ENCODE measurements around the gene DNM3. TPM values are rescaled to one million over a fixed set of nuclear protein-coding genes. Genes with fewer than 3 reads are reported as not detected.
A peak's percentile ranks its signal among the peaks of the same experiment; 100 is the strongest.

DNM3 gene
- polyA plus RNA-seq, 3 donors, result 4.1 to 6.3 (median 4.4) TPM

DNA sequence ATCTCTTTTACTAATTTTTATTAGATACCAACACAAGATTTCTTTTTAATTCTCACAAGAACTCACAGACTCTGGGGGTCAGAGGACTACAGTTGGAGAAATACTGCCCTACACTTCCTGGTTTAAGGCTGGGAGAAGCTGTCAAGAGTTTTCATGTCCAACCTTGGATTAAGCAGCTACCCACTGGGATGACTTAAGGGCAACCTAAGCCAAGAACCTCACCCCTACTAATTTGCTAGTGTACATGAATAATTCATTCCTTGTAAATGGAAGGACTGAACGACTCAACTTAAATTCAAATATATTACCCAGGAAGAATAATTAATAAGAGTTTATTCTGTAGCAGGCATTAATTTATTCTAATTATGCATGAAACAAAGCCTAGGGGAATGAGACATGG is 396.9 kb downstream of the DNM3 start:
- DNase-seq, result no peak

DNA sequence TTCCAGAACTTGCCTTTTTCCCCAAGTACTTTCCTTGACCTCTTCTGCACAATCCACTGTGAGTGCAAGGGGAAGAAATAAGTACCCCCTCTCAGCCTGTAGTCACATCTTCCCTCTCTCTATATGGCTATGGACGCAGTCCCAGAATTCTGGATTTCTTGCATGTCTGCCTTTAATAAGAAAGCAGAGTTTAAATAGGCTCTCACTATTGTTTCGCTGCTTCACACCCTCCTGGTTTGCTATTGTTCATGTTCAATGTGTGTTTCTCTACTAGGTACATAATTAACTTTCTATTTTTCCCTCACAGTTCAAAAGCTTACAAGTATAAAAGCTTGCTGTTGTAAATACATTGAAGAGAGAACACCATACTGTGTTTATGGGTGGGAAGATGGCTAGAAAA is 397.7 kb downstream of the DNM3 start:
- no peak for DNase-seq

DNA sequence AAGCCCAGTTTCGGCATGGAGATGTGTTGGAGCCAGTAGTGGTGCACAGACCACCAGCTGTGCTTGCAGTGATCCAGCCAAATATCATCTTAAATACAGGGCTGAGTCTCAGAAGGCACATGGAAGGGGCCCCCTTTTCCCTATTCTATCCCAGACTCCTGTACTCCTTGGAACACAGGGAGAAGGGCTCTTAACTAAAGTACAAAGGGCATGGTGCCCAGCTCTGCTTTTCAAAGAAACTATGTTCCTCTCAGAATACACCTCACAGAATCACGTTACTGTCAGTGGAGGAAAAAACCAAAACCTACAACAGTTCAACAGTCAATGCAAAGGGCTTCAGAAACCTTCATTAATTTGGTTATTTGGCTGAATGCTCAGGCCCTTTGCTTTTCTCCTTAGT is 398.6 kb downstream of the DNM3 start:
- DNase-seq, result no peak

DNA sequence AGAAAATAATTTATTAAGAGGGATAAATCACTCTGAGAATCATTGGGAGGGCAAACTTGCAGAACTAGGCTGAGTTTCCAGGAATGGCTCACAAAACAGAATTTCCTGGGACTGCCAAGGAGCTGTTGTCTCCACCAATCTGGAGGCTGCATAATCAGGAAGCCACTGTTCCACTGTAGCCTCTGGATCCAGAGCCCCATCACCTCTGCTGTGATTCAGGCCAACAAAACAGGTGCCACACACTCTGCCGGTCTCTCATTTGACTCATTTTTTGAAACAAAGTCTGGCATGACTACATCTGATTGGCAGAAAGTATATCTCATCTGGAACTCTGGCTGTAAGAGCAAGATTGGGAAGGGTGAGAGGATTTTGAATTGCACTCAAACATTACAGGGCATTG is 400.2 kb downstream of the DNM3 start:
- no peak for DNase-seq

DNA sequence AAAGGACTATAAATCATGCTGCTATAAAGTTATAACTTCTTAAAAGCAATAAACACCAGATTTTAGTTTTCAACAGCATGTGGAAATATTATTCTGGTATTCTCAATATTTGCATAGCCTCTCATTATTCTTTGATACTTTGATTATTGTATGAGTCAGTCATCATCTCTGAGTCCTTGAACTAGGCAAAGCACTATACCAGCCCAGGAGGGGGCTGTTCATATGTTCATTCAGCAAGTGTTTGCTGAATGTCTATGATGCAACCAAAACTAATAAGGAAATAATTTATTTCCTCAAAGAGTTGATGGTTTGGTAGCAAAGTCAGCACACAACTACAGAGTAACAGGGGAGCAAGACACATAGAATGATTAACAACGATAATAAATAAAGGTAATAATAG is 403.6 kb downstream of the DNM3 start:
- no peak for DNase-seq

DNA sequence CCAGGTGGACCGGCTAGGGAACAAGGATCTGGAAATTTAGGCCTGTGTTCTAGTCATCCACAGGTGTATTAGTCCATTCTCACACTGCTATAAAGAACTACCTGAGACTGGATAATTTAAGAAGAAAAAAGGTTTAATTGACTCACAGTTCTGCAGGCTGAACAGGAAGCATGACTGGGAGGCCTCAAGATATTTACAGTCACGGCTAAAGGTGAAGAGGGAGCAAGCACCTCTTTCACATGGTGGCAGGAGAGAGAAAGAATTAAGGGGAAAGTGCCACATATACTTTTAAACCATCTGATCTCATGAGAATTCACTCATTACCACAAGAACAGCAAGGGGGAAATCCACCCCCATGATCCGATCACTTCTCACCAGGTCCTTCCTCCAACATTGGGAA is 404.5 kb downstream of the DNM3 start:
- no peak for DNase-seq

DNA sequence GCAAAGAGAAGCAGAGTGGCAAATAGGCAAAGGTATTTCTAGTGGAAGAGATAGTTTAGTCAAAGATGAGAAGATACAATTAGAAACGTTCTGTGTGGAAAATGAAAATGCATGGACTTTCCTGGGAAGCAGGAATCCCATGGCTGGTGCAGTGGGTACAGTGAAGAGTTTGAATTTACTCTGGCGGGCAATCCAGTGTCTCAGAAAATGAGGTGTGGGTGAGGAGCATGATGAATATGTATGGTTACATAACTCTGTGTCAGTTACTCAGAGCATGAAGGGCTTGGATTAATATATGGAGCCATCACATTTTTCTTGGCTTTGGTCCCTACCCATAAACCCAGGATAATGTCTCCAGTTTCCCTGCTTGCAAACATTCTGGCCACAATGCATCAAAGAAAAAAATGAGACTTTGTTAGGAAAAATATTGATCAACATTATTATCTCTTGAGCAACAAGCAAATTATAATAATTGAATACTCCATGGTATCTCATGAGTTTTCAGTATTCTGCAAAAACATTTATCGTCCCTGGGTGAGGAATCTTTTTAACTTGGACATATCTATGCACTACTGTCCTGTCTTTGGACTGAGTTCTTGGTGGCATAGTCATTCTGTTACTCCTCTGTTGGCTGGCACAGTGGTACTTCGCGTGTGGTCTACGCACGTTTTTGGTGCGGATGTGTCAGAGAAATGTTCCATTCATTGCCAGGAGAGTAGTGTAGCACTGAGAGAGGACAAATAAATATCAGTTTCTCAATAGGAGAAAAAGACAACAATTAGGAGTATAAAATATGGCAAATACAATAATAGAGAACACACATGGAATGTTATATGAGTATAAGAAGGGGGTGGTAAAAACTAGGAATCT is 405.5 kb downstream of the DNM3 start:
- no peak for DNase-seq

DNA sequence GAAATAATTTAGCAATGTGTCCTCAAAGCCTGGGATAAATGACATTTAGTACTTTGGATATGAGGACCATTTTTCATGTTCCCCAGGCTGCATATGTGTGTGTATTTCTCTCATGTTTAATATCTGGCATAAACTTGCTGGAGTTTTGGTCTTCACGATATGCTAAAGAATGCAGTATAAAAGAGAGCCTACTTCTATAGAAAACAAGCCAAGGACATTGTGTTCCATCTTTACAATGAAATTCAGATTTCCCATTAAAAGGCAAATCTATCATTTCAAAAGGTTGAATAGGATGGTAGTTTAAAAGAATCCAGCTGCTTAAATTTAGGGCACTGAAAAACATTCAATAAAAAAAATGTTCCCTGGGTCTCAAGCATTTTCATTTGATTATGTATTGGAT is 410.2 kb downstream of the DNM3 start:
- DNase-seq, result no peak

DNA sequence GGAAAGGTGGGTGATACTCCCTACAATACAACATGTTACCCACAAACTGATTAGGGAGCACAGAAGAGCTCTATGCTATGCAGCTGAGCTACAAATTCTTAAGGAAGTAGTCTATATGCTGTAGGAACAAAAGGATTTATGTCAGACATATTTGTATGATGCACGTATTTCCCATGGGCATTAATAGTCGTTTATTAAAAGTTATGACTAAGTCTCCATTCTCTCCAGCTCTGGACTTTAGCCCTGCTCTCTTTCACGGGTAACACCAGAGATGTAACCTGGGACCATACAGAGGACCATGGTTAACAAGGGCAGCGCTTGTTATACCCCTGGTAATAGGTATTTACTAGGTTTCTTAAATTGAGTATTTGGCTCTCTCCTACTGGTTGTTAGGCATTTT is 411.0 kb downstream of the DNM3 start:
- no peak for DNase-seq

DNA sequence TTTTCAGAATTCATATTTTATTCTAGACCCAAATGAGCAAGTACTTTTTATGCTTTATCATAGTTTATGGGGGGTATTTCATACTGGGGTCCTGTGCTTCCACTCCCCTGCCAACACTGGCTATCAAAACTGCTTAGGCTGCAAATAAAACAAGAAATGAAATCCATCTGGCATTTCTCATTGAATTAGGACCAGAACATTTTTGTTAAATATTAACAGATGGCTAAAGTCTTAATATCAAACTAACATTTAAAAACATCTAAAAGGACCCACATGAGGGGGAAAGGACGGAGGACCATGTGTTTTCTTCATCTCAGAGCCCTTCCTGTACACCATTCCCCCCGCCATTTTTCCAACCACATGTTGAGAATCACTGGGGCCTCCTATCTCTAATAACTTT is 411.7 kb downstream of the DNM3 start:
- DNase-seq, result no peak

DNA sequence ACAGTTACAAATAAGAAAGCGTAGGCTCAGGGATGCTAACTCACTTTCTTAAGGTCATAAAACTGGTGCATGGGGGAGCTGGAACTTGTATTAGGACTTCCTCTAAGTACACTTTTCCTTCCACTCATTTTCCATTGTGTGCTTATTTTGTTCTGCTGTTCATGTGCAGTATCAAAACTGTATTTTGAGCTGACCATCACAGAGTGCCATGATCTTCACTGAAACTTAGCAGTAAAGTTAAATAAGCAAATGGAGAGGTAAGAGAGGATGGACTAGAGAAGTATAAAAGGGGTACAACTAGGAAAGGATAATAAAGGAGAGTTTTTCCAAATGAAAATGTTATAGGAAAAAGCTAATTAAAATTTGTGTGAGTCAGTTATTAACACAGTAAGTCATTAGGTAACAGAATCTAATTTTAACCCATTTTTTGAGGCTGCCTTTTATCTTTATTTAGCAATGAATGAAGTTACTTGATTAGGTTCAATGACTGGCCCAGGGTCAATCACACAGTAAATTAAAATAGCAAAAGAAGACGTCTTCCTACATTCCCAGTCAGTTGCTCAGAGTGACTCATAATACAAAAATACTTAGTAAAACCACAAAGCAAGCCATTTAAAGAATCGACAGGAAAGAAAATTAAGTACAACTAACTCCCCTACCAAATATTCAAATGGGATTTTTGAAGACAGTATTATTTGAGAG is 413.4 kb downstream of the DNM3 start:
- no peak for DNase-seq

DNA sequence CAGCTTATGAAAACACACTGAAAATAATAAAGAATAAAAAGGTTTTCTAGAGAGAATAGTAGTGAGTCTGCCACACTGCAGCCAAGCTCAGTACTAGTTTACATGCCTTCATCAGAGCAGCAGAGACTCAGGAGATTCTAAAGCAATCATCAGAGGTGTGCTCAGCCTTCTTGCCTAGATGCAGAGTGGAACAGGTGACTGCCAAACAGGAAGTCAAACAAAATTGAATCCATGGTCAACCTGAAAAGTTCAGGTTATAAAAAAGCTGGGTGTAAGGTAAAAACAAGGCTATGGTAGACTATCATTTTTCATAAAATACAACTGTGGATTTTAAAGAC is 413.9 kb downstream of the DNM3 start:
- DNase-seq, result no peak

DNA sequence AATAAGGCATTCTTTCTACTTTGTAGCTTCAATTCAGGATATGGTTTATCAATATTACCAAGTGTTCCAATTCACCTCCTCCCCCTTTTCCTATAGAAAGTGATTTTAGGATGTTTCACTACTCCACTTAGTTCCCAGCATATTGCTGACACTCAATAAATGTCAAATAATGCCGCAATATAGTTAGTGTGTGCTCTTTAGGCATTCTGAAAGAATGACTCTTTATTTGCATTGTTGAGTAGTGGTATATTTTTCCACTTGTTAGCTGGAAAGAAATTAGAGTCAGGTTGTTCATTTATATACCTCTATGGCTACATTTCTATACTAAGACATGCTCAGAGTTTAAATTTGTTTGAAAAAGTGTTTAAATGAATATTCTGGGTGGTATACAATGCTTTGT is 424.6 kb downstream of the DNM3 start:
- no peak for DNase-seq

DNA sequence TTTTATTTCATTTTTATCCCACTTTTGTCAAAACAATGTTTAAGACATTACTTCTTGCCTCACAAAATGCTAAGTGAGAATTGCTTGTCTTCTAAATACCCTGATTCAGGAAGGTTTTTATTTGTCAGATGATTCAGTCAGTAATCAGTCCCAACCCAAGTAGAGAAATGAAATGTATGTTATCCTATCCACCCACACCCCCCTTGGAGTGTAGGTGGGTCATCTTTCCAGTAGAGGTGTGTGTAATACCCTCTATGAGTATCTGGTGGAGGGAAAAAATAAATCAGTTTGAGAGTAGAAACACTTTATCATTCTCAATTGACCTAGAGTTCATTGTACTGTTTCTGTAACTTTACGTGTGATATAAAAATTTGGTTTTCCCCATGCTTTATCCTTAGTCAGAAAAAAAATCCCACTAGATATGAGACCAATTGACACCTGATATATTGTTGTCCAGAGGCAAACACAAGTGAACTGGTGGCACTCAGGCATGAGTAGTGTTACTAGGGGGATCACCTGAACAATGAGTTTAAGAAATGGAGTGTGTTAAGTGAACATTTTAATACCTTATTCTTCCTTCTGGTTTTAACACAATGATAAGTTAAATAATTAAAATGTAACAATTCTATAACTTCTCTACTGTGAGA is 425.4 kb downstream of the DNM3 start:
- no peak for DNase-seq

DNA sequence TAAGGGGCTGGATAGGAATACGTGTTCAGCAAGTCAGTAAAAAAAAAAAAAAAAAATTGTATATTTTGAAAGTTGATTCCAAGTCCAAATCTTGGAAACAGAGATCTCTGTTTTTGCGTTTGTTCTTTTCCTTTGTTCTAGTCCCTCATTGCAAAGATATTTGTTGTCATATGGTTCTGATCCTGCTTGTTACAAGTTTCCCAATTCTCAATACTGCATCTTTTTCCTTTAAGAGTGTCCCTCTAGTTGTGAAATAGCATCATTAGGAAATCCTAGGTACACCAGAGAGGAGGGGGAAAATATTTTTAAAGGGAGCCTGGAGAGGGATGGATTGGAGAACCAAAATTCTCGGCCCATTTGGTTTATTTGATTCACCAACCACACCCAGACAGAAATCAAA is 426.9 kb downstream of the DNM3 start:
- DNase-seq, result no peak

DNA sequence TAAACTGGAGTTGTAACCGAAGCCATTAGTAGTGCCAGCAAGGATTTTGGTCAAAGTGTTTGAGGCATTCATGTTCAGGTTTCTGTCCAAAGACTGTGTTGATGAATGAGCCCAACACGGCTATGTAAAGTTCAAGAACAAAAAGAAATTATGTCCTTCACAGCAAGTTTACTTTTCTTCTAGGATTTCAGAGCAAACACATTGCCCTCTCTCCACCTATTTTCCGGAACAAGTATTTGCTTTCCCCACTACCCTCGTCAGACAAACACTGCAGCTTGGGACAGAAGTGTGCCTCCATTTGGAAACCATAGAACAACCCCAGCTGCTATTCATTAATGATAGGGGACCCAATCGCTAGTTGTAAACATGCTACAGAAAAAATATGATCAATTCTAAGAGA is 427.8 kb downstream of the DNM3 start:
- peak; percentile 15 for DNase-seq

DNA sequence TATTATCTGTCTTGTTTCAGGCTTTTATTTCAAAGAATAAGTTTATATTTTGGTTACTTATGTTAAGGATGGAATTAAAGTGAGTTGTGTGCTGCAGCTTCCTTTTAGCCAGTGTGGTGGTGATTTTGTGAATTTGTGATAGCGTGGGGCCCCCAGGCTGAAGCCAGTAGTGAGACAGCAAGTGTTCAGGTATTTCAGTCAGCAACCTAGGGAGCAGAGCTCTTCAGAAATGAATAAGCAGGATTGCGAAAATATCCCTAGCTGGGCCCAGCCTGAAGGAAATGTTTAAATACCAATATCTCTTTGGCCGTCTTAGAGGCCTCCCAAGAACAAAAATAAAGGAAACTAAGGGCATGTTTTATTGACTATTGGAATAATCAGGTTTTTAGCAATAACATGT is 428.3 kb downstream of the DNM3 start:
- no peak for DNase-seq

DNA sequence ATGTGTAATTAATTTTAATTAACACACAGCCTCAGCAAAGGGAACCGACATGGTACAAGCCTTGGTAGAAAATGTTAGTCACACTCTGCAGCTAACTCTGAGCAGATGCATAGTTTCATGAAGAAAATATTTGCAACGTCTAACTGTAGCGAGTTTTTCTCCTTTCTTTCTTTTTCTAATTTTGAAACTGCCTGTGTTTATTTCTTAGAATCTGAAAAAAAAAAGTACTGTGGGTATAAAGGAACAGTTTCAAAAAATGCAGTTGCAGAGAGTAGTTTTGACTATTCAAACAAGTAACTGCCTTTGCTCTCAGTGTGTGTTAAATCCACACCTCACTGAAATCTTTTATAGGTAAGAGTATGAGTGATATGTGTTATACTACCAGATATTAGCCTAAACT is 429.3 kb downstream of the DNM3 start:
- no peak for DNase-seq

DNA sequence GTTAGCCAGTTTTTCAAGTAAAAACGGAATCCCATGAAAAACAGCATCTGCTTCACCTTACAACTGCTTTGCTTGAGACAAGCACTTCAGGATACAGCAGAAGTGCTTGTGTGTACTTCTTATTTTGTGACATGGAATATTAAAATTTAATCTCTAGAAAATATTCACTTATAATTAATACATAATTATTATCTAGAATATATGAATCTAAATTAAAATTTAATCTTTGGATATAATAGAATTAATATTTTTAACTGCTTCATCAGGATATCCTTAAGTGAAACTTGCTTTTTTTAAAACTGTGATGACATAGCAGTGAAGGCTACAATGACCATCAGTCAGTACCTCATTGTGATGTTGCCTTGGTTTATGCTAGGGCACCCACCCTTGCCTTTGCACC is 430.8 kb downstream of the DNM3 start:
- no peak for DNase-seq

DNA sequence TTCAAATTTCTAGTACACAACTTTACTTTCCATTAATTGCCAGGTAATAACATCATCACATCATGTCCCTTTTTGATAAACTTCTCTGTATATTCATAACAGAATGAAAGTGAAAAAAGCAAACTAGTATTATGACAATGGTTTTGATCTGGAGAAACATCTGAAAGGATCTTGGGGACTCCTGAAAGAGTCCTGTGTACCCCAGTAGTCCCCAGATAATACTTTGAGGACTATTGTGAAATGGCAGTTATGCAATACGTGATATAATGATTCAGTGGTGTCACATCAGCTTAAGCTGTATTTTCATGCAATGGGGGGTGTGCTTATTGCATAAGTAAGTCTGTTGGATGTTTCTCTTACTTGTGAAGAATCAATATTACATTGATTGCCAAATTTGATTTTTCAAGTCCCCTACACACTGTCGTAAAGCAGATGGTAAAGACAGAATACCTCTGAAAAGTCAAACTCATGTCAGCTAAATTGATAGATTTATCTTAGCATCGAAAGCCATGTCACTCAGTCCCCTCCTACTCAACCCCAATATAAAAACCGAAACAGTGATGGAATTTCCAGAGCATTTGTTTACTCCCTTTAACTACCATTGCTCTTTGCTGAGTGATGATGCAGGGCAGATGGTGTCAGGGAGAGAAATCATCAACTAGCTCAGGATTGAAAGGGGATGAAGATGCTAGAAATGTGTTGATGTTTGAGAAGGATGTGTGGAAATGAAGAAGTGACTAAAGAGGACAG is 432.5 kb downstream of the DNM3 start:
- DNase-seq, result no peak

DNA sequence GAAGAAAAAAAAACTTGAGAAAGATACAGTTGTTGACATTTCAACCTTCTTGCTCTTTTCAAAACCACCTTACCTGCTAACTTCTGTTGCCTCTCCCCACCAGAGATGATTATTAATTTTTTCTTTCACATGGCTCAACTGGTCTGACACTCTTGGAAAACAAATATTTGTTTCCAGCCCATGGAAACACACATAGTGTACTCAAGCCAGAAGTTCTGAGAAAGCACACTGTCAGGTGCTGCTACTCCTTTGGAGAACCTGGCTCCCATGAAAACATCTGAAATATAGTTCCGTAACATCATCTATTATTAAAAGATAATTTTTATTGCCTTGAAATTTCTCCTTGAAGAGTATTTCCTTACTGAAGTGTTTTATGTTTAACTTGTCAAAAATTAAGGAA is 434.2 kb downstream of the DNM3 start:
- DNase-seq, result no peak

DNA sequence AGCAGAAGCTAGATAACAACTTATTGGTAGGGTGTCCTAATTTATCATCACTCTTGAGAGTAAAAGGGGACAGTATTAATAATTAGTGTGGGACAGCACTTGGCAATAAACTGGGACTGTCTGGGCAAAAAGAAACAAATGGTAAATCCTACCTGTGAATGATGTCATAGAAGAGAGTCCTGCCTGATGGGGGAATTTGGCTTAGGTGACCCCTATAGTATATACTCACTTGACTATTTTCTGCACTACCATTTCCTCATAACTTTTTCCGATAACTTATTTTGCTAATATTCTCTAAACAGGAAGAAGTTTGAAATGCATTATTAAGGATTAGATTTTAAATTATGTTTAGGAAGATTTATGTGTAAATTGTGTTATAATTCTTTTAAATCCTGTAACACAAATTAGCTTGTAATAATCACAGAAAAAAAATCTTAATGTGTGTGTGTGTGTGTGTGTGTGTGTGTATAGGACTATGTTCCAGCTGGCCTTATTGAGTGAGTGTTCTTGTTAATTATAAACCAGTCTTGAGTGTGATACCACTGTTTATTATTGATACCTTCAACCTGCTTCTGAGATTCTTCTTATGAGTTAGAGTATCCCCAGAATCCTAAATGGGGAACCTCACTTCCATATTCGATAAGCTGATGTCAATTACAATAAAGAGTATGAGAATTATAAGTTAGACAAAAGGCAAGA is 435.0 kb downstream of the DNM3 start:
- no peak for DNase-seq

Measured in renal pelvis (tissue), 4 donors.